Measurements from ENCODE around the gene RUNX1.

DNA sequence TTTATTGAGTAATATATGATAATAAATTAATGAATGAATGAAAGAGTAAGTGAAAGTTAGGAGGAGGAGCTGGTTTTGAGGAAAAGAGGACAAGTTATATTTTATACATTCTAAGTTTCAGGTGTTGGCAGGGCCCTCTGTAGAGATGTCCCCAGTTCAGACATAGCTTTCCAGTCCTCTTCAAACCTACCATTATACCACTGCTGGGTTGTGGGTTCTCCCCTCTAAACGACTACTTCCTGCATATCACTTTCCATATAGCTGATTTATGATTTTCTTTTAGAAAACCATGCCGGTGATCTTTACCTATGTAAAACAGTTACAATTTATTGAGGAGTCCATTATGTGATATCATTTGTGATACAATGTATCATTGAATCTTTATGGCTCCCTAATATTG lies 116.9 kb downstream of the RUNX1 start:
- TF ChIP-seq, protein P1, sequence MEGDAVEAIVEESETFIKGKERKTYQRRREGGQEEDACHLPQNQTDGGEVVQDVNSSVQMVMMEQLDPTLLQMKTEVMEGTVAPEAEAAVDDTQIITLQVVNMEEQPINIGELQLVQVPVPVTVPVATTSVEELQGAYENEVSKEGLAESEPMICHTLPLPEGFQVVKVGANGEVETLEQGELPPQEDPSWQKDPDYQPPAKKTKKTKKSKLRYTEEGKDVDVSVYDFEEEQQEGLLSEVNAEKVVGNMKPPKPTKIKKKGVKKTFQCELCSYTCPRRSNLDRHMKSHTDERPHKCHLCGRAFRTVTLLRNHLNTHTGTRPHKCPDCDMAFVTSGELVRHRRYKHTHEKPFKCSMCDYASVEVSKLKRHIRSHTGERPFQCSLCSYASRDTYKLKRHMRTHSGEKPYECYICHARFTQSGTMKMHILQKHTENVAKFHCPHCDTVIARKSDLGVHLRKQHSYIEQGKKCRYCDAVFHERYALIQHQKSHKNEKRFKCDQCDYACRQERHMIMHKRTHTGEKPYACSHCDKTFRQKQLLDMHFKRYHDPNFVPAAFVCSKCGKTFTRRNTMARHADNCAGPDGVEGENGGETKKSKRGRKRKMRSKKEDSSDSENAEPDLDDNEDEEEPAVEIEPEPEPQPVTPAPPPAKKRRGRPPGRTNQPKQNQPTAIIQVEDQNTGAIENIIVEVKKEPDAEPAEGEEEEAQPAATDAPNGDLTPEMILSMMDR (IDR thresholded peaks at IDR 0.05): no peak
- no peak for TF ChIP-seq ZFX (IDR thresholded peaks at IDR 0.05; ENCODE audit: borderline replicate concordance)

Data from 22Rv1 (cell line).